ENCODE results near the gene CEP350. TPM values are rescaled to one million over a fixed set of nuclear protein-coding genes. Genes with fewer than 3 reads are reported as not detected.

CEP350 gene
- 39.2 TPM for total RNA-seq (ENCODE audit: unreplicated experiment)
- long read RNA-seq, partial matches to known transcripts: 2 of 4 reads
- long read RNA-seq, other reads (novel, unspliced or antisense): 2 of 4 reads

GRCh38 chr1:179954493-179955286 lies at the start of gene CEP350:
Gene CEP350, plus strand, starts transcription at chr1:179954810. Its CDS starts 31,372 bp downstream, at chr1:179986182.
- H3K9me3 Mint-ChIP-seq (ENCODE audit: unreplicated experiment): no peaks in the 10 kb centered on the region
- peak; percentile 96 for DNase-seq (ENCODE audit: low spot score)
- H3K4me1 Mint-ChIP-seq (ENCODE audit: unreplicated experiment): peaks cover 15% of the 10 kb centered on the region
- H3K27ac Mint-ChIP-seq (ENCODE audit: unreplicated experiment): peak within 1 kb of the TSS; percentile 93
- peaks cover 8% of the 10 kb centered on the region for H3K27me3 Mint-ChIP-seq (ENCODE audit: unreplicated experiment)
- H3K36me3 Mint-ChIP-seq (ENCODE audit: low read depth, unreplicated experiment): no peaks in the 10 kb centered on the region
- no peak for TF ChIP-seq CTCF (IDR thresholded peaks at IDR 0.05; ENCODE audit: unreplicated experiment)
- H3K4me3 Mint-ChIP-seq (ENCODE audit: unreplicated experiment): peak within 1 kb of the TSS; percentile 98

- no peak for DNase-seq (ENCODE audit: low spot score)
- Mint-ChIP-seq H3K9me3 (ENCODE audit: unreplicated experiment) (no peaks in the 10 kb centered on the region), H3K4me1 (ENCODE audit: unreplicated experiment) (no peaks in the 10 kb centered on the region), H3K27me3 (ENCODE audit: unreplicated experiment) (no peaks in the 10 kb centered on the region), H3K27ac (ENCODE audit: unreplicated experiment) (no peak overlapping the region), H3K36me3 (ENCODE audit: low read depth, unreplicated experiment) (peaks cover 22% of the 10 kb centered on the region), H3K4me3 (ENCODE audit: unreplicated experiment) (no peak overlapping the region)
- TF ChIP-seq CTCF (IDR thresholded peaks at IDR 0.05; ENCODE audit: unreplicated experiment): no peak
These were observed 43.7 kb upstream of the CEP350 start for GRCh38 chr1:179910934-179911333.

GRCh38 chr1:179911812-179912211 lies 42.8 kb upstream of the CEP350 start:
- Mint-ChIP-seq H3K36me3 (ENCODE audit: low read depth, unreplicated experiment) (peaks cover 17% of the 10 kb centered on the region), H3K4me3 (ENCODE audit: unreplicated experiment) (no peak overlapping the region), H3K4me1 (ENCODE audit: unreplicated experiment) (no peaks in the 10 kb centered on the region), H3K9me3 (ENCODE audit: unreplicated experiment) (no peaks in the 10 kb centered on the region), H3K27me3 (ENCODE audit: unreplicated experiment) (no peaks in the 10 kb centered on the region), H3K27ac (ENCODE audit: unreplicated experiment) (no peak overlapping the region)
- DNase-seq (ENCODE audit: low spot score): no peak
- TF ChIP-seq CTCF (IDR thresholded peaks at IDR 0.05; ENCODE audit: unreplicated experiment): no peak

- no peak for DNase-seq (ENCODE audit: low spot score)
- Mint-ChIP-seq H3K27me3 (ENCODE audit: unreplicated experiment) (no peaks in the 10 kb centered on the region), H3K4me1 (ENCODE audit: unreplicated experiment) (peaks cover 15% of the 10 kb centered on the region), H3K9me3 (ENCODE audit: unreplicated experiment) (no peaks in the 10 kb centered on the region), H3K27ac (ENCODE audit: unreplicated experiment) (no peak overlapping the region), H3K4me3 (ENCODE audit: unreplicated experiment) (no peak overlapping the region), H3K36me3 (ENCODE audit: low read depth, unreplicated experiment) (peaks cover 11% of the 10 kb centered on the region)
- no peak for TF ChIP-seq CTCF (IDR thresholded peaks at IDR 0.05; ENCODE audit: unreplicated experiment)
These were observed 36.8 kb upstream of the CEP350 start for GRCh38 chr1:179917601-179918429.

All from endothelial cell (in vitro differentiated cells).